Stomach (tissue), 4 donors: ENCODE measurements around the gene THSD4.
"Not testable (repeated sequence)": the region's sequence is repeated elsewhere in the genome, so short reads cannot be mapped to it uniquely, and the experiment has no call there.

Source experiments
- CTCF ChIP-seq, 7 experiments: fragments of 450-650 bp in 4 of 7; fragments of 200-600 bp in 3 of 7; sonication (generic) in 3 of 7; IDR thresholded peaks; one replicate each; pipeline ENCODE4 v1.5.1; 2016 to 2019; ENCODE audit warnings: antibody characterized with exemption in 7 of 7, control low read depth in 2 of 7, mild to moderate bottlenecking in 1 of 7
- EP300 ChIP-seq: sonication (generic); formaldehyde crosslinking; IDR thresholded peaks from one replicate; pipeline ENCODE4 v1.6.1; 2017; ENCODE audit warnings: antibody characterized with exemption
- POLR2A ChIP-seq, 4 donors: fragments of 450-650 bp; IDR thresholded peaks; one replicate each; pipeline ENCODE4 v1.6.1; 2016; ENCODE audit warnings: antibody characterized with exemption in 4 of 4, control low read depth in 2 of 4, mild to moderate bottlenecking in 1 of 4, moderate library complexity in 1 of 4

- TF ChIP-seq CTCF (IDR thresholded peaks at IDR 0.05); EP300; POLR2A (IDR thresholded peaks at IDR 0.05): not testable (repeated sequence)
These were observed 257.5 kb downstream of the THSD4 start for GRCh38 chr15:71372769-71373168.
